T-helper 1 cell treated with Interleukin-12 subunit alpha and Interleukin-12 subunit beta and Interleukin-4 antibody, amounts not matched to agents 30 ng/mL and 1 ng/mL, for 36 hours (primary cell): ENCODE measurements around the gene IFRD2. TPM values are rescaled to one million over a fixed set of nuclear protein-coding genes. Genes with fewer than 3 reads are reported as not detected.
"Not testable (repeated sequence)": the region's sequence is repeated elsewhere in the genome, so short reads cannot be mapped to it uniquely, and the experiment has no call there.

Source experiments
- intact Hi-C: fragments of 100-400 bp; cut with micrococcal nuclease; formaldehyde crosslinking; loops from one replicate; pipeline ENCODE4 v1.15.1; 2024
- total RNA-seq: library from RNA; stranded (reverse); gene quantifications from 2 replicates; pipeline ENCODE4 v1.2.3, GENCODE V29; 2022

Gene IFRD2
- total RNA-seq, 1 donor from 2014 or later: 91.1 TPM

GRCh38 chr3:50325497-50326181 lies 33.4 kb upstream of the IFRD2 start:
- intact Hi-C loops: loop anchor here (10.0 kb wide), 1 partner anchor 911 kb away; the partner anchor contains the start of genes RHOA and TCTA

- intact Hi-C loops: loop anchor here (10.0 kb wide), 1 partner anchor 910 kb away; the partner anchor contains the start of genes RHOA and TCTA
Observed at GRCh38 chr3:50325113-50325480, 32.9 kb upstream of the IFRD2 start.

- intact Hi-C loops: loop anchor here (1.0 to 10.0 kb wide), 3 partner anchors 50 to 910 kb away; partner anchors contain the start of genes GNAT1, RHOA and TCTA
Observed at GRCh38 chr3:50324351-50325112, 32.3 kb upstream of the IFRD2 start.

- intact Hi-C loops: loop anchor here (1.0 to 10.0 kb wide), 3 partner anchors 49 to 909 kb away; partner anchors contain the start of genes GNAT1, RHOA and TCTA
Observed at GRCh38 chr3:50323614-50324199, 31.5 kb upstream of the IFRD2 start.

- intact Hi-C loops: loop anchor here (5.0 to 10.0 kb wide), 2 partner anchors 131 to 908 kb away; partner anchors contain the start of genes GNAT1, RHOA and TCTA
Observed at GRCh38 chr3:50323092-50323600, 30.9 kb upstream of the IFRD2 start.

GRCh38 chr3:50322386-50323091 lies 30.3 kb upstream of the IFRD2 start, which contains the start of gene HYAL2:
HYAL2 (minus strand) TSS chr3:50322745; CDS start chr3:50320489, 2,256 bp downstream.
- intact Hi-C loops: loop anchor here (5.0 to 10.0 kb wide), 2 partner anchors 130 to 908 kb away; partner anchors contain the start of genes GNAT1, RHOA and TCTA

GRCh38 chr3:50322115-50322385 lies 29.8 kb upstream of the IFRD2 start:
- intact Hi-C loops: loop anchor here (5.0 to 10.0 kb wide), 2 partner anchors 130 to 907 kb away; partner anchors contain the start of genes GNAT1, RHOA and TCTA

GRCh38 chr3:50321336-50322114 lies 29.3 kb upstream of the IFRD2 start:
- intact Hi-C loops: loop anchor here (1.0 to 10.0 kb wide), 8 partner anchors 15 to 907 kb away; partner anchors contain the start of genes CYB561D2, GNAT1, HYAL3 and IFRD2

GRCh38 chr3:50320853-50321335 lies 28.7 kb upstream of the IFRD2 start:
- intact Hi-C loops: loop anchor here (1.0 to 10.0 kb wide), 8 partner anchors 16 to 906 kb away; partner anchors contain the start of genes CYB561D2, GNAT1, HYAL3 and IFRD2

- intact Hi-C loops: loop anchor here (2.0 to 10.0 kb wide), 3 partner anchors 17 to 905 kb away; partner anchors contain the start of genes GNAT1, RHOA and TCTA
Observed at GRCh38 chr3:50319894-50320625, 27.8 kb upstream of the IFRD2 start.

- intact Hi-C loops: no loop called here
Observed at GRCh38 chr3:50319181-50319893, 27.1 kb upstream of the IFRD2 start.

GRCh38 chr3:50318615-50319014 lies 26.4 kb upstream of the IFRD2 start:
- intact Hi-C loops: no loop called here

GRCh38 chr3:50318163-50318562 lies 25.9 kb upstream of the IFRD2 start:
- intact Hi-C loops: no loop called here

GRCh38 chr3:50317300-50317699 lies 25.1 kb upstream of the IFRD2 start:
- intact Hi-C loops: no loop called here

- intact Hi-C loops: no loop called here
Observed at GRCh38 chr3:50316657-50317242, 24.5 kb upstream of the IFRD2 start.

GRCh38 chr3:50314816-50315215 lies 22.6 kb upstream of the IFRD2 start:
- intact Hi-C loops: no loop called here

- intact Hi-C loops: no loop called here
Observed at GRCh38 chr3:50314342-50314741, 22.1 kb upstream of the IFRD2 start.

- intact Hi-C loops: not testable (repeated sequence)
Observed at GRCh38 chr3:50312041-50312440, 19.8 kb upstream of the IFRD2 start.
